HG02759 (cell line): ENCODE measurements around the gene APPL1.
"Not testable (repeated sequence)": the region's sequence is repeated elsewhere in the genome, so short reads cannot be mapped to it uniquely, and the experiment has no call there.

Experiments
- ATAC-seq: cut with Tn5 transposase; IDR thresholded peaks from one replicate; pipeline ENCODE4 v1.9.1; 2021; ENCODE audit warnings: mild to moderate bottlenecking, moderate library complexity; ENCODE audit not compliant: unreplicated experiment

Gene APPL1

DNA sequence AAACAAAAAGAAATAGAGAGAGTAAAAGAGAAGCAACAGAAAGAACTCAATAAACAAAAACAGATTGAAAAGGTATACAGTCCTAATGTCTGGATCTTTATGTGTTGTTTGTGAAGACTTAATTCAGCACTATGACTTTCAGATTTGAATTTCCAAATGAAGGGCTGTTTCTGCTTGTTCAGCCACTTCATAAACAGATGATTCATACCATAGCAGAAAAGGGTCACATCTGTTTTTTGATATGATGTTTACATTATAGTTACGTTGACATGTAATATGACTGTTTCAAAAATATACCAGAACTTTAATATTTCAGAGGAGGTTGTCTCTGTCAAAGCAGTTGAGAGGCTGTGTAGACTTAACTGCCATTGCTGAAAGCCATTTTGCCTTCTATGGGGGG is 40.9 kb downstream of the APPL1 start:
- ATAC-seq: no peak

DNA sequence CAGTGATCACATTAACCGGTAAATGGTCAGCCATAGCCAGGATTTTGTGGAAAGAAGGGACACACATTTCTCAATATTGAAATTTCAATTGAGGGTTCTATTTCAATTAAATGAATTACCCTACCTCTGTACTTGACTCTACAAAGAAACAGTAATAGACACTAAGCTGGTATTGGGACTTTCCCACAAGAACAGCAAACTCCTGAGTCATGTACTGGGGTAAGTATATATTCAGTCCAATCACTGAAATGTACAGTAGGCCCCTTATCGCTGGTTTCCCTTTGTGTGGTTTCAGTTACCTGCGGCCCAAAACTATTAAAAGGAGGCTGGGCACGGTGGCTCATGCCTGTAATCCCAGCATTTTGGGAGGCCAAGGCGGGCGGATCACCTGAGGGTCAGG is 47.3 kb downstream of the APPL1 start:
- ATAC-seq: no peak

DNA sequence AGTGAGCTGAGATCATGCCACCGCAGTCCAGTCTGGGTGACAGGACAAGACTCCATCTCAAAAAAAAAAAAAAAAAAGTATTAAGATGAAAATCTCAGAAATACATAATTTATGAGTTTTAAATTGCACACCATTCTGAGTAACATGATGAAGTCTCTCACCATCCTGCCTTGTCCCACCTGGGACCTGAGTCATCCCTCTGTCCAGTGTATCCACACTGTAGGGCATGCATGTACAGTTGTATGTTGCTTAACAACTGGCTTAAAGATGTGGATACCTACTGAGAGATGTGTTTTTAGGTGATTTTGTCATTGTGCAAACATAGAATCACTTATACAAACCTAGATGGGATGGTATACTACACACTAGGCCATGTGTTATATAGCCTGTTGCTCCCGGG is 47.9 kb downstream of the APPL1 start:
- ATAC-seq: no peak

DNA sequence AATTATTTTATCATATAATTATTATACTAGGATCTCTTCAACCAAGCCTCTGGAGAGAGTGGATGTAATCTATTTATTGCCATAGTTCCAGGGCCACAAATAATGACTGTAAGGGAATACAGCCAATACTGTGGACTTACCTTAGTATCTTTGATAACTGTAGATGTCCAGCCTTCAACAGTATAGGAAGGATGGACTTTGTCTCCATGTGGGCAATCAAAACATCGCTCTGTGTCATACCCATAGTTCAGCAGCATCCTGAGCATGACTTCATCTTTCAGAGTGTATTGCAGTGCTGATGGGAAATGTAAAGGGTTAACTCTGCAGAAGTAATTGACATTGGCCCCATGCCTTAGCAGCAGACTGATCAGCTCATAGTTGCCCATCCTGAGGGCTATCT is 50.7 kb downstream of the APPL1 start:
- no peak for ATAC-seq

DNA sequence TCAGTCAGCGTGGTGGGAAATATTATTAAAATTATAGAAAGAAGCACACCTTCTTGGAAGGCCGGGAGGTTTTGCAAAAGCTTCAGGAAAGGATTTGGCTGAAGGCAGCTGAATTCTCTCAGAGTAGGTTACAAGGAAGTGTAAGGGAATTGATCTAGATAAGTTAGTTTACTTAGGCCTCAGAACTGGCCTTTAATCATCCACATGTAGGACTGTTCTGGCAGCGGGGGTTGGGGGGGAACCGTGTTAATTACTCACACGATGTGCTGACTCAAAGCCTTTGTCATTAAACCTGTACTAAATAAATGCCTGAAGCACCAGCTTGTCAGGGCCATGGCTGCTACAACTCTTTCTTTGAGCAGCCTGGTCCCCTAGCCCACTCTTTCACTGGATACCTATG is 52.2 kb downstream of the APPL1 start:
- no peak for ATAC-seq

DNA sequence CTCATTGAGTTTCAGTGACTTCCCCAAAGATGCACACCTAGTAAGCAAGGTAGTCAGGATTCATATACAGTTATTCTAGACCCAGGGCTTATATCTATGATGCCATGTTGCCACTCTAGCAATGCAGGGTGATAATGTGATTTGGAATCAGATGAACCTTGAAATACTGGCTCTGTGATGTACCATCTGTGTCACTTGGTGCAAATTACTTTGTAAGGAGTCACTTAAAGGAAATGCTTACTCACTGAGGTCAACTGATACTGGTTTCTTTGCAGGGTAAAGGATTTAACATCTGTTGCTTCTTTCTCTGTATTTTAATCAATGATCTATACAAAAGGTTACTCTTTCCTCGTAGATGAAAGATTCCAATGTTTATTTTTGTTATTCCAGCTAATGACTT is 54.2 kb downstream of the APPL1 start:
- no peak for ATAC-seq

DNA sequence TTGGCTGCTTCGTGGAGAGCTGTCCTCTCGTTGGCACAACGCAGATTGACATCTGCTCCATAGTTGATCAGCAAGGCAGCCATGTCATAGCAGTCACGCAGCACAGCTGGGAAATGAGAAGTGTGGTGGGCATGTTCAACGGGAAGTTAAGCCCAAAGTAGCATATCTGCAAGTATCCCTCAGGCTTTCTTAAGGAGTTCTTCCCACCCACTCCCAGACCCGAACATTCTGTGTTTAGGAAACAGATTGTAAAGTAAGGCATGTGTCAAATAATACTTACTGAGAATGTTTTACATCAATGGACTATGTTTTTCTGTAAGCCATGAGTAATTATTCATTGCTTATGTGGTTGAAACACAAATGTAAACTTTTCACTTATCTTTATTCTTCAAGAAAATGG is 55.8 kb downstream of the APPL1 start:
- ATAC-seq: no peak

DNA sequence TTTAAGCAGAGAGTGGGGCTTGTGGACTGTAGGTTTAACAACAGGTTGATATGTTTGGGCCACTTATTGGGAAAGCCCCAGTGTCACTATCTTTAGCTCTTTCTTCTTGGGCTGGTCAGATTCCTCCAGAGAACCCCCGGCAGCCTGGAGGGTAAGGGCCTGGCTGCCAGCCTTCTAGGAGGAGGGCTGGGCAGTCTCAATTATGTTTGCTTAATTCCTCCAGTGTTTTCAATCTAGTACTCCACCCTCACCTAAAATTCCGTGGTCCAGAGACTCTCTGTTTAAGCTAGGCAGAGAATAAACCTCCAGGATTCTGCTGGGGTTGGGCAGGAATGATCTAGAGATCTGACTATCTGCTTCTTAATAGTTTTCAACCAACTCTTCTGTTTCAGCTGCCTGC is 59.7 kb downstream of the APPL1 start:
- ATAC-seq: no peak

DNA sequence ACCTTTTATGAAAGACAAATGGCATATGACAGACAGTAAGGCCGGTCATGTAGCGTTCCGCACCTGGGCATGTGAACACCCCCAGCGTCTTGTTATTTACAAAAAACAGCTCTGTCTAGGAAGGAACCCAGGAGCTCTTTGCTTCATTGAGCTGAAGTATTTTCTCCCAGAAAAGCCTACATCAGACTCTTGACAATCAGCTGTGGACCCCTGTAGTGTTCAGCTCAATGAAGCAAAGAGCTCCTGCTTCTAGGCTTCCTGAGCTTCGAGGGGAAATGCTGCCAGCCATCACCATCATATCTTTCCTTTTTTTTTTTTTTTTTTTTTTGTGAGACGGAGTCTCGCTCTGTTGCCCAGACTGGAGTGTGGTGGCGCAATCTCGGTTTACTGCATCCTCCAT is 60.9 kb downstream of the APPL1 start:
- ATAC-seq: no peak

DNA sequence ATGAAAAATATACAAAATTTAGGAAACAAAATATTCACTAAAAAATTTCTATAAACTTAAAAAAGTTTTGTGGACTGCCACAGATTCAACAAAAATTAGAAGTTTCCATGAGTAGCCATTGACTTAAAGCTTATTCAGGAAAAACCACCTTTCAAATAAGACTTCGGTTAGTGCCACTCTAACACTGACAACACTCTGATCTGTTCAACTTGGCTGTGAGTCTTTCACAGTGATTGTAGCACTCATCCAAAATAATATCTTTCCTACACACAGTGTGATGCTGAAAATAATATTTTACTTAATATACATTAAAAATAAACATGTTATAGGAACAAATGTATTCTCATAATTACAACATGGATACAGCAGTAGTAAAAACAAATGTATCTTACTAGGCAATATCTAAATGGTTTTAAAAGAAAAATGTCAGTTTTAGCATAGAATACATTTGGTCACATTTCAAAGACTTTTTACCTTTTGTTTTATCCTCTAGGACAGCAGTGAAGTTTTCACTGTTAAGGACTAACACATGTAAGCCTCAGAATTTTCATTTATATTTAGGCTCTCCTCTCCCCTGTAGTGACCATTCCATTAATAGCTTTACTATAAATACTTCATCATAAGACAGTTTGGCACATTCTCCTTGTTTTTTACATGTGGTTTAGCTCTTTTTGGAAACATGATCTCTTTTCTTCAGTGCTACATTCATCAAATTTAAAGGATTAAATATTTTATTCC is 64.8 kb downstream of the APPL1 start, which contains the start of gene ASB14:
Gene ASB14, minus strand, starts transcription at position 527 of the 738 bp plus-strand sequence. CDS start 652 bp downstream, outside the sequence.
- ATAC-seq: no peak

DNA sequence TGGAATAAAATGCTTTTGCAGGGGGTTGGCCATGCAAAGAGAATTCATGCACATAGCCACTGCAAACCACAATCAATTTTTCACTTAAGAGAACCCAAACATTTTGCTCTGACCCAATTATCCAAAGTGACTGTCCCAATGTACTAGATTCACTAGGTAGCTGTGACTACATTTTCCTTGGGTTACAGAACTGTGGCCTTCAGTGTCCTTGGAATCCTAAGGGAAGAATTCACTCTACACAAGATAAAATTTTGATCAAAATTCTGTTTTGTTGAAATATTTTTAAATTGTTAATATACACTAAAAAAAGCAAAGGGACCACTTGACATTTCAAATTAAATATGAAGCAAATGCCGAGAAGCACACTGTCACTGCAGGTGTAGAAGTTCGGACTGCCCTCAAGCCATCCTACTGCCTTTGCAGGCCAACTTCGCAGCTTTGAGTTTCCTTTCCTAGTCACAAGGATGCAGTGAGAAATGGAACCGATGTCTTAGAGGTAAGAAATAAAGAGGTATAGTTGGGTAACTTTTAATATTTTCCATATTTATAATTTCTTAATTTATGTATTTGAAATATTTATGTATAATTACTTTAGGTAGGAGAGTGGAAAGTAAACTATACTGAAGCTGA is 65.5 kb downstream of the APPL1 start:
- no peak for ATAC-seq

DNA sequence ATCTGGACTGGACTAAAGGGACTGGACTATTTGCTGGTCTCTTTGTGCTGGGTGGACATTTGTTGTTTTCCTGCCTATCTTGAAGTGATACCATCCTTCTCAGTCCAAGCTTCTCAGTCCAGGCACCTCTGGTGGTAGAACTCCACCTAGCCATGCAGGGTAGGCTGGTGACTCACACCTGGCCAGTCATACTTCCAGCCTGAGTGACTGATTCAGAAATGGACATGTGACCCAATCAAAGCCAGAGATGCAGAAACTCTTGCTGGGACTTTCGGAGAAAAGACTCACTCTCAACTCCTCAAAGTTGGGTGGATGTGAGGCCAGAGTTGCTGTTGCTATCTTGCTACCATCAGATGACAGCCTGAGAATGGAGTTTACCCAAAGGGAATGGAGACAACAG is 70.5 kb downstream of the APPL1 start:
- no peak for ATAC-seq

DNA sequence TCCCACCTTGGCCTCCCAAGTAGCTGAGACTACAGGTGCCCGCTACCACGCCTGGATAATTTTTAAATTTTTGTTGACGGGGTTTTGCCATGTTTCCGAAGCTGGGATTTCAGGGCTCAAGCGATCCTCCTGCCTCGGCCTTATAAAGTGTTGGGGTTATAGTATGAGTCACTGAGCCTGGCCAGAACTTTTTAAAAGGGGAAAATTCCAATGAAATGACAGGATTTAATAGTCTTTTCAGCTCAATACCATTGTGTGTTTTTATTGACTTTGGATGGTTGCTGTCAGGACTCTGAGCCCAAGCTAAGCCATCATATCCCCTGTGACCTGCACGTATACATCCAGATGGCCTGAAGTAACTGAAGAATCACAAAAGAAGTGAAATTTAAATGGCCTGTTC is 76.0 kb downstream of the APPL1 start:
- not testable (repeated sequence) for ATAC-seq

DNA sequence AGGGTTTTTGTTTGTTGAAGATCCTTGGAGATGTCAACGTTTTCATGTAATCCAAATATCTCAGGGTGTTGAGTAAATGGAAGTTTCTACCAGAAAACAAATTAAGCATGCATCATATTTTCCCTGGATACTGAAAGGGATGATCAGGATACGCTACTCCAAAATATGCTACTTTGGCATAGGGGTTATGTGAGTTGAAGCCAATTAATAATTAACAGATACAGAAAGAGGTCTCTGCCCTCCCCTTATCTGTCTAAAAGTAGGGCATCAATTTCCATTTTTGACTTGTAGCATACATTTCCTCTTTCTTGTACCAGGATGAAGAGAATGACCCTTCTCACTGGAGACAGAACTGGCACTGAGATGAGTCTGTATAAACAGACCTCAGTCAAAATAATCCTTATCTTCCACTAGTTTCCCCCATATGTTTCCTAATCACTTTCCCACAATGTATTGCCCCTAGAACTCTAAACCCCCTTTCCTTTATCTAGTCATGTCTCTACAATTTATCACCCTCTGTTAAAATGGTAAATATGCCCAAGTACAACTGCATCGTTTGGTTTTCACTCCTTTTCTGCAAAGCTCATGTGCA is 82.3 kb downstream of the APPL1 start:
- no peak for ATAC-seq

DNA sequence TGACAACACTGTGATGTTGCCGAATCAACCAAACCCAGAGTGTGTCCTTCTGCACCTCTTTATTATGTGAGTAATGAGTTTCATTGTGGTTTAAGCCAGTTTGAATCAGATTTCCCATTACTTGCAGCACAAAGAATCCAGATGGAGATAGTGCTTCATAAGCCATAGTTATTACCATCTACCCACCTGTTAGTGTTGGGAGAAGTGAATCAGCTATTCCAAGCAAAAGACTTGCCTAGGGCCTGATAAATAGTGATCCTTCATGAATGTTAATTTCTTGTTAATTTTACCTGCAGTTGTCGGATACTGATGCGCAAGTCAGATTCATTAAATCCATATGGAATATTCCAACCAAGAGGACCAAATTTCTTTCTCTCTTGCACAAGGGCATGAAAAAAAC is 86.7 kb downstream of the APPL1 start:
- no peak for ATAC-seq
